Uterus (tissue), 2 donors: Measurements from ENCODE around the gene SLC22A5.

Experiments used
- POLR2A ChIP-seq, 2 donors: fragments of 450-650 bp; IDR thresholded peaks; one replicate each; pipeline ENCODE4 v1.6.1; 2016; ENCODE audit warnings: antibody characterized with exemption in 2 of 2, mild to moderate bottlenecking in 1 of 2, moderate library complexity in 1 of 2
- TF ChIP-seq, protein P1 (sequence below), 4 experiments: fragments of 200-600 bp in 2 of 4; fragments of 450-650 bp in 2 of 4; sonication (generic) in 2 of 4; IDR thresholded peaks; one replicate each; pipeline ENCODE4 v1.5.1; 2016 to 2019; ENCODE audit warnings: antibody characterized with exemption in 4 of 4, mild to moderate bottlenecking in 2 of 4, moderate library complexity in 1 of 4

GRCh38 chr5:132410451-132411303 is 41.2 kb downstream of the SLC22A5 start:
- TF ChIP-seq, protein P1, sequence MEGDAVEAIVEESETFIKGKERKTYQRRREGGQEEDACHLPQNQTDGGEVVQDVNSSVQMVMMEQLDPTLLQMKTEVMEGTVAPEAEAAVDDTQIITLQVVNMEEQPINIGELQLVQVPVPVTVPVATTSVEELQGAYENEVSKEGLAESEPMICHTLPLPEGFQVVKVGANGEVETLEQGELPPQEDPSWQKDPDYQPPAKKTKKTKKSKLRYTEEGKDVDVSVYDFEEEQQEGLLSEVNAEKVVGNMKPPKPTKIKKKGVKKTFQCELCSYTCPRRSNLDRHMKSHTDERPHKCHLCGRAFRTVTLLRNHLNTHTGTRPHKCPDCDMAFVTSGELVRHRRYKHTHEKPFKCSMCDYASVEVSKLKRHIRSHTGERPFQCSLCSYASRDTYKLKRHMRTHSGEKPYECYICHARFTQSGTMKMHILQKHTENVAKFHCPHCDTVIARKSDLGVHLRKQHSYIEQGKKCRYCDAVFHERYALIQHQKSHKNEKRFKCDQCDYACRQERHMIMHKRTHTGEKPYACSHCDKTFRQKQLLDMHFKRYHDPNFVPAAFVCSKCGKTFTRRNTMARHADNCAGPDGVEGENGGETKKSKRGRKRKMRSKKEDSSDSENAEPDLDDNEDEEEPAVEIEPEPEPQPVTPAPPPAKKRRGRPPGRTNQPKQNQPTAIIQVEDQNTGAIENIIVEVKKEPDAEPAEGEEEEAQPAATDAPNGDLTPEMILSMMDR (IDR thresholded peaks at IDR 0.05) = peak; percentile 21 to 65 (median 62)
- peak; percentile 58 to 76 for TF ChIP-seq POLR2A (IDR thresholded peaks at IDR 0.05)
